HCT116 (cell line): ENCODE results near the gene CRIP2. TPM values are rescaled to one million over a fixed set of nuclear protein-coding genes. Genes with fewer than 3 reads are reported as not detected.

Experiments
- ATAC-seq: fragments of 200-7000 bp; cut with Tn5 transposase; 2 replicates; pipeline ENCODE4 v1.9.1; 2020; ENCODE audit warnings: mild to moderate bottlenecking, moderate library complexity
- BruUV-seq: library from RNA; stranded (reverse); fragments of 400-500 nt; replicated peaks from 2 replicates; lab custom pipeline; 2021; lab: Mats Ljungman, UMichigan
- CTCF ChIA-PET: fragments of 300-600 bp; sonication (Branson Sonifier 250); formaldehyde crosslinking; loops from one replicate; lab custom pipeline; 2021; ENCODE audit warnings: antibody characterized with exemption; lab: Charles Lee
- POLR2A ChIA-PET: fragments of 300-600, 350-600 bp; sonication (Branson Sonifier 250); formaldehyde crosslinking; loops from one replicate; lab custom pipeline; 2021; ENCODE audit warnings: antibody characterized with exemption; lab: Charles Lee
- RAD21 ChIA-PET, 2 experiments: fragments of 300-600 bp; sonication (Branson Sonifier 250); formaldehyde crosslinking; loops; one replicate each; lab custom pipeline; 2023; ENCODE audit warnings: low total read pairs in 2 of 2; ENCODE audit not compliant: uncharacterized antibody in 2 of 2, unreplicated experiment in 2 of 2, low non-redundant PET in 1 of 2; lab: Charles Lee
- DNase-seq: peaks from one replicate; pipeline ENCODE4 v3.0.0-alpha.2; 2010; ENCODE audit warnings: low read depth, low spot score
- H2AFZ ChIP-seq: fragments of 200-600 bp; shearing (Covaris generic), sonication (generic); 2 replicates; pipeline ENCODE4 v1.6.1; 2017; ENCODE audit warnings: low read depth, mixed run types, mixed read lengths, antibody characterized with exemption, low read length; ENCODE audit not compliant: poor library complexity, severe bottlenecking
- H3K27ac ChIP-seq: 2 replicates; pipeline ENCODE4 v1.5.1; 2012; ENCODE audit warnings: low read depth, low read length
- H3K27me3 ChIP-seq: fragments of 200-600 bp; sonication (generic); 2 replicates; pipeline ENCODE4 v1.6.1; 2016; ENCODE audit warnings: mixed run types, low read length, mixed read lengths; ENCODE audit not compliant: insufficient read depth
- H3K36me3 ChIP-seq, 2 experiments: fragments of 200-500 bp in 1 of 2; fragments of 200-600 bp in 1 of 2; sonication (Bioruptor generic) in 1 of 2; sonication (generic) in 1 of 2; 2 replicates each; pipeline versions ENCODE4 v1.5.1 to v1.6.1; 2014 to 2016; ENCODE audit warnings: low read length in 2 of 2, inconsistent platforms in 1 of 2, mixed read lengths in 1 of 2, mixed run types in 1 of 2; ENCODE audit not compliant: insufficient read depth in 2 of 2, control insufficient read depth in 1 of 2
- H3K4me1 ChIP-seq, 2 experiments: fragments of 200-600 bp in 1 of 2; sonication (generic) in 1 of 2; 2 replicates each; pipeline versions ENCODE4 v1.5.1 to v1.6.1; 2012 to 2017; ENCODE audit warnings: low read length in 2 of 2, inconsistent platforms in 1 of 2, mild to moderate bottlenecking in 1 of 2, mixed read lengths in 1 of 2, mixed run types in 1 of 2, moderate library complexity in 1 of 2; ENCODE audit not compliant: insufficient read depth in 2 of 2, control insufficient read depth in 1 of 2
- H3K4me2 ChIP-seq: fragments of 200-600 bp; sonication (generic); 2 replicates; pipeline ENCODE4 v1.6.1; 2017; ENCODE audit warnings: mixed run types, low read length, mixed read lengths
- H3K4me3 ChIP-seq, 2 experiments: fragments of 200-600 bp in 1 of 2; sonication (generic) in 1 of 2; replicated peaks in 1 of 2; 2 replicates each; pipeline ENCODE4 v1.5.1; 2011 to 2016; ENCODE audit warnings: low read length in 2 of 2, control low read depth in 1 of 2, low read depth in 1 of 2, mild to moderate bottlenecking in 1 of 2, mixed read lengths in 1 of 2, mixed run types in 1 of 2
- H3K79me2 ChIP-seq: fragments of 200-600 bp; sonication (generic); 2 replicates; pipeline ENCODE4 v1.6.1; 2017; ENCODE audit warnings: mild to moderate bottlenecking, mixed run types, low read length, moderate library complexity, mixed read lengths; ENCODE audit not compliant: insufficient read depth
- H3K9ac ChIP-seq: fragments of 200-600 bp; sonication (generic); 2 replicates; pipeline ENCODE4 v1.6.1; 2016; ENCODE audit warnings: low read length, mixed read lengths
- H3K9me2 ChIP-seq: fragments of 200-600 bp; sonication (generic), shearing (Covaris generic); 2 replicates; pipeline ENCODE4 v1.6.1; 2017; ENCODE audit warnings: mixed run types, mild to moderate bottlenecking, moderate library complexity; ENCODE audit not compliant: insufficient read depth
- H3K9me3 ChIP-seq, 2 experiments: fragments of 200-500 bp in 1 of 2; fragments of 200-600 bp in 1 of 2; sonication (Bioruptor generic) in 1 of 2; sonication (generic) in 1 of 2; 2 replicates each; pipeline ENCODE4 v1.6.1; 2014 to 2017; ENCODE audit warnings: low read length in 2 of 2, mixed read lengths in 2 of 2, inconsistent platforms in 1 of 2, low read depth in 1 of 2, mild to moderate bottlenecking in 1 of 2, mixed run types in 1 of 2, moderate library complexity in 1 of 2; ENCODE audit not compliant: control insufficient read depth in 1 of 2, insufficient read depth in 1 of 2
- H4K20me1 ChIP-seq: fragments of 200-600 bp; sonication (generic), shearing (Covaris generic); 2 replicates; pipeline ENCODE4 v1.6.1; 2017; ENCODE audit warnings: mixed run types, mild to moderate bottlenecking, moderate library complexity; ENCODE audit not compliant: insufficient read depth
- ELF1 ChIP-seq: IDR thresholded peaks from 2 replicates; pipeline ENCODE4 v1.6.1; 2012; ENCODE audit warnings: low read depth, borderline replicate concordance
- EZH2phosphoT487 ChIP-seq: fragments of 200-600 bp; IDR thresholded peaks from 2 replicates; pipeline ENCODE4 v1.6.1; 2018; ENCODE audit warnings: antibody characterized with exemption, borderline replicate concordance
- JUND ChIP-seq: IDR thresholded peaks from 2 replicates; pipeline ENCODE4 v1.6.1; 2012
- MAX ChIP-seq: IDR thresholded peaks from 2 replicates; pipeline ENCODE4 v1.6.1; 2012
- POLR2A ChIP-seq: IDR thresholded peaks from 2 replicates; pipeline ENCODE4 v1.7.0; 2011; ENCODE audit warnings: borderline replicate concordance; ENCODE audit not compliant: insufficient read depth, insufficient read length; ENCODE audit errors: extremely low read depth
- POLR2AphosphoS5 ChIP-seq: IDR thresholded peaks from 2 replicates; pipeline ENCODE4 v1.6.1; 2011; ENCODE audit warnings: mild to moderate bottlenecking, low read depth, low read length, moderate library complexity
- RAD21 ChIP-seq: IDR thresholded peaks from 2 replicates; pipeline ENCODE4 v1.6.1; 2012; ENCODE audit warnings: low read depth, mild to moderate bottlenecking
- SIN3A ChIP-seq: IDR thresholded peaks from 2 replicates; pipeline ENCODE4 v1.6.1; 2012; ENCODE audit warnings: low read depth
- SP1 ChIP-seq: IDR thresholded peaks from 2 replicates; pipeline ENCODE4 v1.6.1; 2012; ENCODE audit warnings: low read depth
- SRF ChIP-seq: IDR thresholded peaks from 2 replicates; pipeline ENCODE4 v1.6.1; 2012; ENCODE audit warnings: low read depth
- TCF7L2 ChIP-seq: IDR thresholded peaks from 2 replicates; pipeline ENCODE4 v1.7.0; 2011; ENCODE audit warnings: borderline replicate concordance, inconsistent platforms; ENCODE audit not compliant: insufficient read depth, insufficient read length; ENCODE audit errors: extremely low read depth
- YY1 ChIP-seq: IDR thresholded peaks from 2 replicates; pipeline ENCODE4 v1.6.1; 2011; ENCODE audit warnings: low read length, low read depth, moderate library complexity, mild to moderate bottlenecking; ENCODE audit not compliant: insufficient replicate concordance; ENCODE audit errors: extremely low read depth
- ZNF274 ChIP-seq: fragments of 200-500 bp; sonication (Bioruptor generic); IDR thresholded peaks from 2 replicates; pipeline ENCODE4 v1.6.1; 2014; ENCODE audit warnings: mild to moderate bottlenecking, low read depth, low read length, inconsistent platforms
- intact Hi-C: fragments of 100-400 bp; cut with micrococcal nuclease; formaldehyde crosslinking; loops from 2 replicates; pipeline ENCODE4 v1.10.0; 2022
- total RNA-seq: library from RNA; stranded (reverse); gene quantifications from one replicate; pipeline ENCODE4 v1.2.1, GENCODE V29; 2021; ENCODE audit not compliant: unreplicated experiment
- TF ChIP-seq, protein P1 (sequence below): IDR thresholded peaks from 2 replicates; pipeline ENCODE4 v1.6.1; 2011; ENCODE audit warnings: mild to moderate bottlenecking, low read length, moderate library complexity; ENCODE audit not compliant: insufficient replicate concordance; ENCODE audit errors: extremely low read depth
- TF ChIP-seq, protein P2 (sequence below), 3 experiments: fragments of 200-600 bp in 1 of 3; sonication (generic) in 1 of 3; IDR thresholded peaks in 2 of 3; conservative IDR thresholded peaks in 1 of 3; 2 replicates each; pipeline ENCODE4 v1.5.1; 2012 to 2017; ENCODE audit warnings: low read depth in 2 of 3, low read length in 2 of 3, antibody characterized with exemption in 1 of 3, borderline replicate concordance in 1 of 3, control low read depth in 1 of 3, mild to moderate bottlenecking in 1 of 3, mixed read lengths in 1 of 3, mixed run types in 1 of 3, moderate library complexity in 1 of 3; ENCODE audit not compliant: insufficient read depth in 1 of 3

CRIP2 gene
- total RNA-seq, 1 experiment from 2014 or later = 31.1 TPM

DNA sequence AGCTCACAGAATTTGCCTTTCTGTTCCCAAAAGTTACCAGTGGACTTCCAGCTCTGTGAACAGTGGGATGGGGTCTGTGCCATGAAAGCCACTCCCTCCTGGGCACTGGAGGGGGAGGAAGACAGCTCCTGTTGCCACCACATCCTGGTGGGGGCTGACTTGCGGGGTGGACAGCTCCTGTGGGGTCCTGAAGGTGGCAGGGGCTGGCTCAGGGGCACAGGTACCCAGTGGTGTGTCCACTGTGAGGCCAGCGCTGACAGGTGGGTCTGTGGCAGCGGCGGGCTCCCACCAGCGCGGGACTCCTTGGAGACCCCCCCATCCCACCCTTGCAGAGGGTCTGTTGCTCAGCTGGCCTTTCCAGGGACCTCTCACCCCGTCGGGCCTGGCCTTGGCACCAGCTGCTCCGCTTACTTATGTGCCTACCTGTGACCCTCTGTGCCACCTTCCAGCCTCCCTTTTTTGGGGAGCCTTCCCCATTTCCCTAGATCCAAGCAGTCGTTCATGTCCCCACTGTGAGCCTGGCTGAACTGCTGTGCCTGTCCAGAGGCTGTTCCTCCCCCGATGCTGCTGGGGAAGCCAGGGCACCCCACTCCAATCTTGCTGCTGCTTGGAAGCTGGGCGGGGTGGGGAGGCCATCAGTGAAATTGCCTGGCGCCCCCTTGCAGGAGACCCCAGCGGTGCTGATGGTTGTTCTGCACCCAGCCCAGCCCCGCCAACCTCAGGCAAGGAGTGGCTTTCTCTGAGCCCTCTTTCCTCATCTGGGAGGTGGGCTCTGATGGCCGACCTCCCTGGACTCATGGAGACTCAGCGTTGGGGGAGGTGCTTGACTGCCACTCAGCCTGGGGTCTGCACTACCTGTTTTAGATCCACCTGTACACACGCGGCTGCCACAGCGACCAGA is 18.6 kb downstream of the CRIP2 start:
- no peaks in the 10 kb centered on the region; the same call in 1 of the 2 replicates for H4K20me1 ChIP-seq
- TF ChIP-seq SRF (no peak), EZH2phosphoT487 (no peak), RAD21 (no peak), JUND (no peak), TCF7L2 (no peak), YY1 (no peak), POLR2A (no peak), ZNF274 (no peak), POLR2AphosphoS5 (no peak), MAX (no peak), ELF1 (no peak), SP1 (no peak), SIN3A (no peak)
- TF ChIP-seq, protein P1, sequence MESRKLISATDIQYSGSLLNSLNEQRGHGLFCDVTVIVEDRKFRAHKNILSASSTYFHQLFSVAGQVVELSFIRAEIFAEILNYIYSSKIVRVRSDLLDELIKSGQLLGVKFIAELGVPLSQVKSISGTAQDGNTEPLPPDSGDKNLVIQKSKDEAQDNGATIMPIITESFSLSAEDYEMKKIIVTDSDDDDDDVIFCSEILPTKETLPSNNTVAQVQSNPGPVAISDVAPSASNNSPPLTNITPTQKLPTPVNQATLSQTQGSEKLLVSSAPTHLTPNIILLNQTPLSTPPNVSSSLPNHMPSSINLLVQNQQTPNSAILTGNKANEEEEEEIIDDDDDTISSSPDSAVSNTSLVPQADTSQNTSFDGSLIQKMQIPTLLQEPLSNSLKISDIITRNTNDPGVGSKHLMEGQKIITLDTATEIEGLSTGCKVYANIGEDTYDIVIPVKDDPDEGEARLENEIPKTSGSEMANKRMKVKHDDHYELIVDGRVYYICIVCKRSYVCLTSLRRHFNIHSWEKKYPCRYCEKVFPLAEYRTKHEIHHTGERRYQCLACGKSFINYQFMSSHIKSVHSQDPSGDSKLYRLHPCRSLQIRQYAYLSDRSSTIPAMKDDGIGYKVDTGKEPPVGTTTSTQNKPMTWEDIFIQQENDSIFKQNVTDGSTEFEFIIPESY = no peak
- TF ChIP-seq, protein P2, sequence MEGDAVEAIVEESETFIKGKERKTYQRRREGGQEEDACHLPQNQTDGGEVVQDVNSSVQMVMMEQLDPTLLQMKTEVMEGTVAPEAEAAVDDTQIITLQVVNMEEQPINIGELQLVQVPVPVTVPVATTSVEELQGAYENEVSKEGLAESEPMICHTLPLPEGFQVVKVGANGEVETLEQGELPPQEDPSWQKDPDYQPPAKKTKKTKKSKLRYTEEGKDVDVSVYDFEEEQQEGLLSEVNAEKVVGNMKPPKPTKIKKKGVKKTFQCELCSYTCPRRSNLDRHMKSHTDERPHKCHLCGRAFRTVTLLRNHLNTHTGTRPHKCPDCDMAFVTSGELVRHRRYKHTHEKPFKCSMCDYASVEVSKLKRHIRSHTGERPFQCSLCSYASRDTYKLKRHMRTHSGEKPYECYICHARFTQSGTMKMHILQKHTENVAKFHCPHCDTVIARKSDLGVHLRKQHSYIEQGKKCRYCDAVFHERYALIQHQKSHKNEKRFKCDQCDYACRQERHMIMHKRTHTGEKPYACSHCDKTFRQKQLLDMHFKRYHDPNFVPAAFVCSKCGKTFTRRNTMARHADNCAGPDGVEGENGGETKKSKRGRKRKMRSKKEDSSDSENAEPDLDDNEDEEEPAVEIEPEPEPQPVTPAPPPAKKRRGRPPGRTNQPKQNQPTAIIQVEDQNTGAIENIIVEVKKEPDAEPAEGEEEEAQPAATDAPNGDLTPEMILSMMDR (IDR thresholded peaks at IDR 0.05 in 2 of 3, conservative IDR thresholded peaks at IDR 0.05 in 1 of 3; ENCODE audit: borderline replicate concordance in 1 of 3, insufficient read depth in 1 of 3, low read depth in 2 of 3, low read length in 2 of 3) = no peak
- TF ChIP-seq, all 23 proteins: peak for 0
- Histone ChIP-seq H3K27ac (no peak overlapping the region; the same call in 1 of the 2 replicates), H3K9me3 (no peaks in the 10 kb centered on the region), H3K9me2 (no peaks in the 10 kb centered on the region), H3K79me2 (peaks cover 13% of the 10 kb centered on the region), H3K27me3 (no peaks in the 10 kb centered on the region), H3K4me3 (no peak overlapping the region), H2AFZ (no peak overlapping the region), H3K4me2 (no peak overlapping the region), H3K4me1 (peaks cover 17 to 26% of the 10 kb centered on the region in 2 experiments), H3K36me3 (0 out of 4 replicates have a peak, but pooled peaks cover 0 to 3% of the 10 kb centered on the region in 2 experiments), H3K9ac (no peak overlapping the region)
- CTCF ChIA-PET = interaction anchor here (1.2 kb wide), 1 partner anchor 403 kb away, joined by 3 read pairs; no protein-coding TSS in a partner anchor
- RAD21 ChIA-PET = no interaction called here
- no peak for DNase-seq
- POLR2A ChIA-PET = no interaction called here
- intact Hi-C loops = loop anchor here (5.0 kb wide), 1 partner anchor 34 kb away; the partner anchor contains the start of gene TMEM121
- no TSS peak for BruUV-seq
- ATAC-seq = no peak
